Amniotic epithelial cell (primary cell): ENCODE measurements around the gene HOXD8.

Source experiments
- DNase-seq: peaks from one replicate; pipeline ENCODE4 v3.0.0-alpha.2; 2010; ENCODE audit warnings: low read depth

The HOXD8 gene

GRCh38 chr2:176103742-176104315, 25.7 kb upstream of the HOXD8 start:
- DNase-seq = no peak

- peak; percentile 22 for DNase-seq
Observed at GRCh38 chr2:176104316-176105077, 25.0 kb upstream of the HOXD8 start.

DNA sequence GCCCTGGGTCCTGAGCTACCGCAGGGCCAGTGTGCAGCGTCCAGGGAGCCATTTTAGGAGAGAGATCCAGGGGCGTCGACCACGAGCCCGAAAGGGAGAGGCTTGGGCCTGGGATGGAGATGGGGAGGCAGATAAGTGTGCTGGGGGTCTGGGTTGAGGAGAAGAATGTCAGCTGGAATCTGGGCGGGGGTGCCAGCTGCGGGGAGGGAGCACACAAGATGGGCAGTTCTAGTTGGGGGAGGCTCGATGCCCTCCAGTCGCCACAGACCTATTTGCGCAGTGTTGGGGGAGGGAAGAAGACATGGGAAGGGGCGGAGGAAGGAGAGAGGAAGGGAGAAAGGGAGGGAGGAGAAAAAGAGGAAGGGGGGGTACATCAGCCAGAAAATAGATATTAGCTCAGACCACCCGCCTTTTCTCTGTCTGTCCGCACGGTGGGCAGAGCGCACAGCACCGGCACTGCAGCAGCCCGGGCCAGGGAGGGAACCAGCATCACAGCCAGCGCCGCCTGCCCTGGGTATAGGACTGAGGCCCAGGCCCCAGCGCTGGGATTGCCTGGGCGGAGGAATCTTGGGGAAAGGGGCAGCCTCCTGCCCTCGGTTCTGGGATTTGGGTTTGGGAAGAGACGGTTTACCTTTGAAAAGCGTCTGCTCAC, 24.3 kb upstream of the HOXD8 start:
- DNase-seq = no peak

GRCh38 chr2:176105730-176106580, 23.6 kb upstream of the HOXD8 start:
- no peak for DNase-seq

- peak; percentile 25 for DNase-seq
Observed at GRCh38 chr2:176106581-176107539, 22.6 kb upstream of the HOXD8 start, which contains the start of gene HOXD11. Gene HOXD11, plus strand, starts transcription at chr2:176107280. Its CDS starts 76 bp downstream, at chr2:176107356.

DNA sequence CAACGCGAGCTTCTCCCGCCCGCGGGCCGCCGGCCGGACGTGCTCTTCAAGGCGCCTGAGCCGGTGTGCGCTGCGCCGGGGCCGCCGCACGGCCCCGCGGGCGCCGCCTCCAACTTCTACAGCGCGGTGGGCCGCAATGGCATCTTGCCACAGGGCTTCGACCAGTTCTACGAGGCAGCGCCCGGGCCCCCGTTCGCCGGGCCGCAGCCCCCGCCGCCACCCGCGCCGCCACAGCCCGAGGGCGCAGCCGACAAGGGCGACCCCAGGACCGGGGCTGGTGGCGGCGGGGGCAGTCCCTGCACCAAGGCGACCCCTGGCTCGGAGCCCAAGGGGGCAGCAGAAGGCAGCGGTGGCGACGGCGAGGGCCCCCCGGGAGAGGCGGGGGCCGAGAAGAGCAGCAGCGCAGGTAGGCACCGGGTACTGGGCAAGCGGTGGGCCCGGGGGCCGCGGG, 21.7 kb upstream of the HOXD8 start:
- DNase-seq = no peak

DNA sequence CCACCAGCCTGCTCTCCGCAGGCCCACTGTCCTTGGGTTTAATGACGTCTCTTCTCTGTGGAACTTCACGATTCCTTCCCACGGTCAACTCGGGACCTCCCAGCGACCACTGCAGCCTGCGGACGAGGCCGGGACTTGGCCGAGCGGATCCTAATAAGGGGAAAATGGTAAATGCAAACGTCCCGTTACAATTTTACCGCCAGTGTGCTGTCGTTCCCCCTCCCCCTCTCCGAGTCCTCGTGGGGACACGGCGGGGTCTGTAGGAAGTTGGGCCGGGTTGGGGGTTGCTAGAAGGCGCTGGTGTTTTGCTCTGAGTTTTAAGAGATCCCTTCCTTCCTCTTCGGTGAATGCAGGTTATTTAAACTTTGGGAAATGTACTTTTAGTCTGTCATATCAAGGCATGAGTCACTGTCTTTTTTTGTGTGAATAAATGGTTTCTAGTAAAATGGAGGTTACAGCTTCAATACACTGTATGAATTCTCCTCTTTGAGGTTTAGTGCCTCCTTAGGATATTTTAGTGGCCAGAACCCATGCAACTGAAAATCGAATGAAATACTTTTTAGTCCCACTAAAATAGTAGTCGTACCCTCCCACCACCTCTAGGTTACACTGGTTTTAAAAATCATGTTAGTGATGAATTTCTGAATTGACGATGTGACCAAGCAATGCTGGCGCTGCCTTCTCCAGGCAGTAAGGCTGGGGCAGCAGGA, 20.2 kb upstream of the HOXD8 start:
- DNase-seq = no peak

- DNase-seq = no peak
Observed at GRCh38 chr2:176109946-176110345, 19.6 kb upstream of the HOXD8 start.

- DNase-seq = no peak
Observed at GRCh38 chr2:176110415-176111308, 18.8 kb upstream of the HOXD8 start.

DNA sequence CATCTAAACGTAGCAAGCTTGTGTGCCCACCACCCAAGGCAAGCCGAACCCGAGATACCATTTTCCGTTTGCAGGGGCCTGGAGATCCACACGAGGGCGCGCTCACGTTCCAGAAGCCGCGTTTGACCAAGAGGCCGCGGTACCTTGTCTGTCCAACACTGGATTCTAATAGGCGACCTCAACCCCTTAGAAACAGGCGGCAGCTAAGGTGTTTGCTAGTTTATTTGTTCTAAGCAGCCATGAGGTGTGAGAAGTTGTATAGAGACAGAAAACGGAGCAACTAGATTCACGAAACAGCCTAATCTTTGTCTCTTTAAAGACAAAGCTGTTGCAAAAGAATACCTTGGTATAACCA, 18.2 kb upstream of the HOXD8 start:
- peak; percentile 41 for DNase-seq

DNA sequence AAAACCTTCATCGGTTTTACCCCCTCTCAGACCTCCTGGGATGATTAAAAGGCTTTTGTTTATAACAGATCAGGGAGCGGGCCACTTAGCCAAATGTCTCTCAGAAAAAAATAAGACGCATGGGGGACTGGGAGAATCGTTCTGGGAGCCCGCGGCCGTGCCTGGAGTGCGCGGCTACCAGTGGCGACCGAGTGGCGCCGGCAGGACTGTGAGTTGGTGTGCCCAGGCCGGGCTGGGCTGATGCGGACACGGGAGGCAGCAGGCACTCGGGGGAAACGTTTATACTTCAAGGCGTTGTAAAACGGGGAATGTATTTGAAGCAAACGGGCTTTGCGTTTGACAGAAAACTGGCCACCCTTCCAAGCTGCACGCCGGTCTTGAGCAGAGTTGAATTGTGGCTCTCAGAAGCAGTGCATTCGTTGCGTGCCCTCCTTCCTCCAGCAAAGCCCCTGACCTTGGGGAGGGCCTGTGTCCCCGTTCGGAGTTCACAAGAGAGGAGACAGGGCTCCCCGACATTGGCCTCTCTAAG, 17.6 kb upstream of the HOXD8 start:
- DNase-seq = no peak

GRCh38 chr2:176112375-176113302, 16.9 kb upstream of the HOXD8 start:
- no peak for DNase-seq

DNA sequence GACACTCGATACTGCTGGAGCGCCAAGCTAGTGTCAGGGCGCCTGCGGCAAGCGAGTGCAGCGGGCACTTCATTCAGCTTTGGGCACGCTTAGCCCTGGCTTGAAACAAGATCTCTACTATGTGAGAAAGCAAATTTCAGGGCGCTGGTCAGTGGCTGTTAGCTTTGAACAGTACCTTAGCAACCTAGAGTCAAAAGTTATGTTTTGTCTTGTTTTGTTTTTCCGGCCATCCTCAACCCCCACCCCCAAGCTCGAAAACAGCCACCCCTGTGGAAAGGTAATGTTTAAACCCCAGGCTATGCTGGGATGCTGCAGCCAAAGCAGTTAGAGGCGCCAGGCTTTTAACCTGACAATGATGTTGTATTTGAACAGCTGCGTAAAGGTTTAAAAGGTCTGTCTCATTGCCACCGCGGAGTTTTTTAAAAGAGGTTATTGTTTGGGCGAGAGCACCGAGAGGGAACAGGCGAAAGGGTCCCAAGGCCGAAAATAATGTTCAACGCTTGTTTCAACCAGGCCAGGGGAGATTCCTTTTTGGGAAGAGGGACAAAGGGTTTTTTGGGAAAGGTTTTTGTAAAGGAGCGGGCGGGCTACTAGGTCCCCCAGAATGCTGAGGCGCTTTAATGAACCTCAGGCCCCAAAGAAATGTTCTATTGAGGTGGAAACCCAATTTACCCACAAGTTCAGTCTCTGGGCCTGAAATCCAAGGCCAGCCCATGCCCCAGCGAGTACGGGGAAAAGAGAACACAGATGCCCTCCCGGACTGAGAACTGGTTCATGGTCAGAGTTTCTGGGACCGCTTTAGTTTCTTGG, 15.2 kb upstream of the HOXD8 start:
- DNase-seq = no peak

GRCh38 chr2:176114930-176115625, 14.4 kb upstream of the HOXD8 start:
- DNase-seq = no peak

GRCh38 chr2:176115883-176116813, 13.4 kb upstream of the HOXD8 start, which contains the start of gene HOXD10:
Gene HOXD10, plus strand, starts transcription at chr2:176116778. Its CDS starts 56 bp downstream, at chr2:176116834.
- no peak for DNase-seq
